ENCODE measurements around the gene CXCR3. TPM values are rescaled to one million over a fixed set of nuclear protein-coding genes. Genes with fewer than 3 reads are reported as not detected.

The CXCR3 gene
- total RNA-seq, 1 donor from 2014 or later, result 0.20 TPM

GRCh38 chrX:71638409-71638808 is 20.1 kb upstream of the CXCR3 start:
- ATAC-seq (no peak), DNase-seq (no peak)
- intact Hi-C loops (cut with micrococcal nuclease), result no loop called here

GRCh38 chrX:71637848-71638247 is 19.5 kb upstream of the CXCR3 start:
- intact Hi-C loops (cut with micrococcal nuclease), result no loop called here

GRCh38 chrX:71637253-71637618 is 18.9 kb upstream of the CXCR3 start:
- no peak for DNase-seq
- intact Hi-C loops (cut with micrococcal nuclease), result no loop called here
- peak; percentile 15 for ATAC-seq

More at GRCh38 chrX:71637848-71638247, 19.5 kb upstream of the CXCR3 start:
- ATAC-seq, result no peak
- DNase-seq, result no peak

GRCh38 chrX:71636438-71637252 is 18.3 kb upstream of the CXCR3 start:
- DNase-seq, result no peak
- peak; percentile 53 for ATAC-seq
- intact Hi-C loops (cut with micrococcal nuclease), result no loop called here

- ATAC-seq (peak; percentile 94), DNase-seq (peak; percentile 60)
- intact Hi-C loops (cut with micrococcal nuclease), result no loop called here
These were observed 16.1 kb upstream of the CXCR3 start for GRCh38 chrX:71634366-71634765.

GRCh38 chrX:71632923-71633657 is 14.8 kb upstream of the CXCR3 start:
- intact Hi-C loops (cut with micrococcal nuclease), result no loop called here
- ATAC-seq, result peak; percentile 13
- no peak for DNase-seq

- ATAC-seq (no peak), DNase-seq (no peak)
- intact Hi-C loops (cut with micrococcal nuclease), result no loop called here
These were observed 11.2 kb upstream of the CXCR3 start for GRCh38 chrX:71629467-71629866.

GRCh38 chrX:71627588-71628404 is 9.5 kb upstream of the CXCR3 start:
- ATAC-seq (no peak), DNase-seq (no peak)
- intact Hi-C loops (cut with micrococcal nuclease), result no loop called here

GRCh38 chrX:71626576-71626975 is 8.3 kb upstream of the CXCR3 start:
- DNase-seq, result no peak
- ATAC-seq, result no peak
- intact Hi-C loops (cut with micrococcal nuclease), result no loop called here

- no peak for ATAC-seq
- no peak for DNase-seq
- intact Hi-C loops (cut with micrococcal nuclease), result no loop called here
These were observed 7.2 kb upstream of the CXCR3 start for GRCh38 chrX:71625471-71625870.

GRCh38 chrX:71623714-71624113 is 5.4 kb upstream of the CXCR3 start:
- intact Hi-C loops (cut with micrococcal nuclease), result no loop called here
- DNase-seq (no peak), ATAC-seq (no peak)

GRCh38 chrX:71622576-71623450 is 4.5 kb upstream of the CXCR3 start:
- peak; percentile 91 for ATAC-seq

GRCh38 chrX:71622032-71622575 is 3.8 kb upstream of the CXCR3 start:
- ATAC-seq (no peak), DNase-seq (no peak)
- intact Hi-C loops (cut with micrococcal nuclease), result no loop called here

More at GRCh38 chrX:71622576-71623450, 4.5 kb upstream of the CXCR3 start:
- intact Hi-C loops (cut with micrococcal nuclease), result no loop called here
- peak; percentile 85 for DNase-seq

GRCh38 chrX:71621603-71622002 is 3.3 kb upstream of the CXCR3 start:
- ATAC-seq, result peak; percentile 67
- intact Hi-C loops (cut with micrococcal nuclease), result no loop called here
- no peak for DNase-seq

- DNase-seq (no peak), ATAC-seq (no peak)
- intact Hi-C loops (cut with micrococcal nuclease), result no loop called here
These were observed 1.7 kb upstream of the CXCR3 start for GRCh38 chrX:71619986-71620385.

- ATAC-seq (no peak), DNase-seq (no peak)
- intact Hi-C loops (cut with micrococcal nuclease), result no loop called here
These were observed 882 bp upstream of the CXCR3 start for GRCh38 chrX:71619193-71619592.

GRCh38 chrX:71618787-71619186 is 476 bp upstream of the CXCR3 start:
- ATAC-seq (no peak), DNase-seq (no peak)
- intact Hi-C loops (cut with micrococcal nuclease), result no loop called here

GRCh38 chrX:71617742-71618141 is 569 bp downstream of the CXCR3 start:
- ATAC-seq (no peak), DNase-seq (no peak)
- intact Hi-C loops (cut with micrococcal nuclease), result no loop called here
